H54 (cell line): ENCODE results near the gene CELF5.
"Not testable (repeated sequence)": the region's sequence is repeated elsewhere in the genome, so short reads cannot be mapped to it uniquely, and the experiment has no call there.

Experiments
- DNase-seq: peaks from one replicate; pipeline ENCODE4 v3.0.0; 2011; ENCODE audit warnings: low spot score, mixed read lengths; ENCODE audit not compliant: insufficient read length
- FAIRE-seq: peaks from 3 replicates; lab custom pipeline; 2011; peaks lifted over from hg19 to GRCh38; lab: Jason Lieb, UNC
- POLR2A ChIP-seq: IDR thresholded peaks from 2 replicates; pipeline ENCODE4 v1.6.1; 2011; ENCODE audit warnings: low read depth, mild to moderate bottlenecking, low read length

Gene CELF5

DNA sequence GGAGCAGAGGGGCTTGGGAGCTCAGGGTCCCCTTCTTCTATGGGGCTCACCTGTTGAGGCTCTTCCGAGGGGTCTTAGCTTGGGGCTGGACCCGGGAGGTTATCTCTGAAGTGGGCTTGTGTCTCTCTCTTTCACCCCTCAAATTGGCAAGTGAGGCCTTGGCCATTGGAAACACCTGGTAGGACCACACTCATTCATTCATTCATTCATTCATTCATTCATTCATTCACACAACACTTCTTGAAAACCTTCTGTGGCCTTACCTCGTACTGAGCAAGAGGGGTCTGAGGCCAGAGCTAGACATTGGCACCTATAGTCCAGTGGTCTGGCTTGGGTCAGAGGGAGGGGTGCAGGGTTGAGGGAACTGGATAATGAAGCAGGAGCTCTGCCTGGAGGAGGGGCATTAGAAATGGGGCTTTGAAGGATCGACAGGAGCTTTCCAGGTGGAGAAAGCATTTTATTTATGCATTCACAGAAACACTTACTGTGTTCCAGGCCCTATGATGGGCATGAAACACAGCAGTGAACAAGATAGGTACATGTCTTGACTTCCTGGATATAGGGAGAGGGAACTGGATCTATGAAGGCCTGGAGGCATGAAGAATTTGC, 5.5 kb downstream of the CELF5 start:
- no peak for TF ChIP-seq POLR2A
- DNase-seq (no peak), FAIRE-seq (no peak)

DNA sequence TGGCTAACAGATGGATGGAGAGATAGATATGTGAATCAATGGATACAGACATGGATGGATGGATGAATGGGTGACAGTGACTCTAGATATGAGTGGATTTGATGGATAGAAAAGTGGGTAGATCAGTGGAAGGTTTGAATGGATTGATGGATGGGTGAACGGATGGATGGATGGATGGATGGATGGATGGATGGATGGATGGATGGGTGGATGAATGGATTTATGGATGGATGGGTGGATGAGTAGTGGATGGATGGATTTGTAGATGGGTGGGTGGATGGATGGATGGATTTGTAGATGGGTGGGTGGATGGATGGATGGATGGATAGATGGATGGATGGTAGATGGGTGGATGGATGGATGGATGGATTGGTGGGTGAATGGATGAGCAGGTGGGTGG, 6.8 kb downstream of the CELF5 start:
- FAIRE-seq (no peak), DNase-seq (no peak)
- no peak for TF ChIP-seq POLR2A

DNA sequence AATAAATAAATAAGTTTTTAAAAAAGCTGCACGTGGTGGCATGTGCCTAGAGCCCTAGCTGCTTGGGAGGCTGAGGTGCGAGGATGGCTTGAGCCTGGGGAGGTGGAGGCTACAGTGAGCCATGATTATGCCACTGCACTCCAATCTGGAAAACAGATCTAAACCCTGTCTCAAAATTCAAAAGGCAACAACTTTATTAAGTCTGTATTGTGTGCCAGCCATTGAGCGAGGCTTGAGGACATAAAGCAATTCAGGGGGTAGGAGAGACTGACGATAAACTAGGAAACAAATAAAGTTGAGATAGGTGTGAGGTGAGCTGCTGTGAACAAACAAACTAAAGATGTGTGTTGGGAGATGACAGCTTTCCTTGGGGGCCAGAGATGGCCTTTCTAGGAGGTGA, 8.7 kb downstream of the CELF5 start:
- TF ChIP-seq POLR2A = no peak
- FAIRE-seq = no peak
- DNase-seq = no peak

DNA sequence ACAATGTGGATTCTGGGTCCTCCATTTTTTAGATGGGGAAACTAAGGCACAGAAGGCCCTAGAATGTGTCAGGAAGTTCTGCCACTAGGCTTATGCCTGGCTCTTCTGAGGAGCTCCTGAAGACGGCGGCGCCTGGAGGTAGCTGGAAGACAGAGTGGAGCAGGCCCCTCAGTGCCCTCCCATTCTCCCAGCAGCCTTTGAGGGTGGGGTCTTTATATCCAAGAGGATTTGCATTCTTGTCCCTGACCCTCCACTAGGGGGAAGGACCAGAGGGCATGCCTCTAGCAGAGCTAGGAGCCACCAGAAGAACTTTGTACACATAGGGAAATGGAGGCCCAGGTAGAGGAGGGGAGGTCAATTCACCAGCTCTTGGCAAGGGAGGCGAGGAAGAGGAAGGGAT, 9.4 kb downstream of the CELF5 start:
- FAIRE-seq (no peak), DNase-seq (no peak)
- no peak for TF ChIP-seq POLR2A

DNA sequence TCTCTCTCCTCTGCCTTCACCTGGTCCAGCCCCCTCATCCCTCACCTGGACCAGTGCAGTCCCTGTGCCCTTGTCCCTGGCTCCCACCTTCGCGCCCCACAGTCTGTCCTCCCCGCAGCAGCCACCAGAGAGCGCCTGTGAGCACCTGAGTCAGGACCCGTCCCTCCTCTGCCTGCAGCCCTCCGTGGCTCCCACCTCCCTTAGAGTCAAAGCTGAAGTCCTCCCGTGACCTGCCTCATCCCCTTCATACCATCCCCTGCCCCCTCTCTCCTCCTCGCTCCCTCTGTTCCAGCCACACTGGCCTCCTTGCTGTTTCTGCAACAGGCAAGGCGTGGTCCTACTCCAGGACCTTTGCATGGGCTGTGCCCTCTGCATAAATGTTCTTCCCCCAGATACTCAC, 10.3 kb downstream of the CELF5 start:
- no peak for FAIRE-seq
- TF ChIP-seq POLR2A = no peak
- DNase-seq = no peak

DNA sequence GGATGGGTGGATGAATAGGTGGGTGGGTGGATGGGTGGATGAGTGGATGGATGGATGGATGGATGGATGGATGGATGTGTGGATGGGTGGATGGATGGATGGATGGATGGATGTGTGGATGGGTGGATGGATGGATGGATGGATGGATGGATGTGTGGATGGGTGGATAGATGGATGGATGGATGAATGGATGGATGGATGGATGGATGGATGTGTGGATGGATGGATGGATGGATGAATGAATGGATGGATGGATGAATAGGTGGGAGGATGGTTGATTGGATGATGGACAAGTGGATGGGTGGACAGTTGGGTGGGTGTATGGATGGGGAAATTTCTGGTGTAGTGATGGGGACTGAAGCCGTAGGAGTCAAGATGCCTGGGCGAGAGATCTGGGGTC, 11.1 kb downstream of the CELF5 start:
- not testable (repeated sequence) for FAIRE-seq, DNase-seq

DNA sequence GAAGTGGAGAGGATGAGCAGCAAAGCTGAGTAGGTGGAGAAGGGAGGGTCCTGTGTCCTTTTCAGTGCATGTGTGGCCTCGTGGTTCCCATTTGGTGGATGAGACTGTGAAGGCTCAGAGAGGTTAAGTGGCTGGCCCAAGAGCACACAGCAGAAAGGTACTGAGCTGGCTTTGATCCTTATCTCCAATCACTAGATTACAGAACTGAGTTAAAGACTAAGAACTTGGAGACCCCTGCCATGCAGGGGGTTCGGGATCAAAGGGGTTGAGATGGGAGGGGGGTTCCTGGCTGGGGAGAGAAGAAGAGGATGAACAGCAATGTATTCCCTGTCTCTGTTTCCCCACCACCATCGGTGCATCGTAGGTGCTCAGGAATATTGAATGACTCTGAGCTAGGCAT, 11.8 kb downstream of the CELF5 start:
- TF ChIP-seq POLR2A = no peak
- no peak for FAIRE-seq
- no peak for DNase-seq

DNA sequence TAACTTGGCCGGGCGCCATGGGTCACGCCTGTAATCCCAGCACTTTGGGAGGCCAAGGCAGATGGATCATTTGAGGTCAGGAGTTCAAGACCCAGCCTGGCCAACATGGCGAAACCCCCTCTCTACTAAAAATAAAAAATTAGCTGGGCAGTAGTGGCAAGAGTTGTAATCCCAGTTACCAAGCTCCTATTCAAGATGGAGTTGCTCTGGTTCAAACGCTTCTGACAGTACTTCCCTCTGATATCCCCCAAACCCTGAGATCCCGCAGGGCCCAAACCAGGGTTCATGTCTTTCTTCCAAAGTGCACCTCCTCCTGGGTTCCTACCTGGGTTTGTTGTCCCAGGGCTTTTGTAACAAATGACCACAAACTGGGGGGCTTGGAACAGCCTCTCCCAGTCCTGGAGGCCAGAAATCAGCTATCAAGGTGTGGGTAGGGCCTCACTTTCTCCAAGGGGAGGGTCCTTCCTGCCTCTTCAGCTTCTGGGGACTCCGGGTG, 13.7 kb downstream of the CELF5 start:
- no peak for TF ChIP-seq POLR2A
- FAIRE-seq (no peak), DNase-seq (no peak)

DNA sequence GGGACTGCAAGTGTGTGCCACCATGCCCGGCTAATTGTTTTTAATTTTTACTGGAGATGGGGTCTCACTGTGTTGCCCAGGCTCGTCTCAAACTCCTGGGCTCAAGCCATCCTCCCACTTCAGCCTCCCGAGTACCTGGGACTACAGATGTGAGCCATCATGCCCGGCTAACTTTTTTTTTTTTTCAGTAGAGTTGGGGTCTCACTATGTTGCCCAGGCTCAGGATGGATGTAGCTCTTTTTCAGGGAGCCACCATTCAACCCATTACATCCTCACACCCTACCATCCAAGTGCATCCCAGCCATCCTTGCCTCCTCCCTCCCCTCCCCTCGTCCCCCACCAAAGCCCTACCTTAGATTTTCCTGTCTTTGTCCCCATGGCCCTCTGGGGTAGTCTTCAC, 14.9 kb downstream of the CELF5 start:
- FAIRE-seq (no peak), DNase-seq (no peak)
- TF ChIP-seq POLR2A = no peak

DNA sequence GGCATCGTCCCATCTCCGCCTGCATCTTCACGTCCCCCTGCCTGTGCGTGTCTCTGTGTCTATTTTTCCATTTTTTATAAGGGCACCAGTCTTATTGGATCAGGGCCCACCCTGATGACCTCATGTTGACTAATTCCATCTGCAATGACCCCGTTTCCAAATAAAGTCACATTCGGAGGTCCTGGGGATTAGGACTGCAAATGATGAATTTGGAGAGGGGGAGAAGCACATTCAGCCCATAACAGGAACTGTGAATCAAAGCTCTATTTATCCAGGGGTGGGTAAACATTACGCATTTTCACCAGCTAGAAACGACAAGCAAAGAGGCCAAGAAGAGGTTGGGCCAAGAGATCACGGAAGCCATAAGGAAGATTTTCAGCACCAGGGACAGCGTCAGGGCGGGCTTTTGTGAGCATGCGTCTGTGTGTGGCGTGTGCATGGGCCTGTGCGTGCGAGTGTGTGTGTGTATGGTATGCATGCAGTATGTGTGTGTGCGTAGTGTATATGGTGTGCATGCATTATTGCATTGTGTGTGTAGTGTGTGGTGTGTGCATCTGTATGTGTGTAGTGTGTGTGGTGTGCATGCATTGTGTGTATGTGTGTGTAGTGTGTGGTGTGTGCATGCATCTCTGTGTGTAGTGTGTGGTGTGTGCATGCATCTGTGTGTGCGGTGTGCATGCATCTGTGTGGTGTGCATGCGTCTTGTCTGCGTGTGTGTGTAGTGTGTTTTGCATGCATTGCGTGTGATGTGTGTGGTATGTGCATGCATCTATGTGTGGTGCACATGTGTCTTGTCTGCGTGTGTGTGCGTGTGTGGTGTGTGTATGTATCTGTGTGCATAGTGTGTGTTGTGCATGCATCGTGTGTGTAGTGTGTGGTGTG, 19.6 kb downstream of the CELF5 start:
- no peak for FAIRE-seq
- TF ChIP-seq POLR2A = no peak

DNA sequence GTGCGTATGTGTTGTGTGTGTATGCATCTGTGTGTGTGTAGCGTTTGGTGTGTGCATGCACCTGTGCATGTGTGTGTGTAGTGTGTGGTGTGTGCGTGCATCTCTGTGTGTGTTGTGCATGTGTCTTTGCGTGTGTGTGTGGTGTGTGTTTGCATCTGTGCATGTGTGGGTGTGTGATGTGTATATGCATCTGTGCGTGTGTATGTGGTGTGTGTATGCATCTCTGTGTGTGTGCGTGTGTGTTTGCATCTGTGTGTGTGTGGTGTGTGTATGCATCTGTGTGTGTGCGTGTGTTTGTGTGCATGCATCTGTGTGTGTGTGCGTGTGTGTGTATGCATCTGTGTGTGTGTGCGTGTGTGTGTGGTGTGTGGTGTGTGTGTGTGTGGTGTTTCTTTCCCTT, 20.6 kb downstream of the CELF5 start:
- TF ChIP-seq POLR2A = no peak
- FAIRE-seq (no peak), DNase-seq (no peak)

More for the DNA sequence above, 19.6 kb downstream of the CELF5 start:
- no peak for DNase-seq

DNA sequence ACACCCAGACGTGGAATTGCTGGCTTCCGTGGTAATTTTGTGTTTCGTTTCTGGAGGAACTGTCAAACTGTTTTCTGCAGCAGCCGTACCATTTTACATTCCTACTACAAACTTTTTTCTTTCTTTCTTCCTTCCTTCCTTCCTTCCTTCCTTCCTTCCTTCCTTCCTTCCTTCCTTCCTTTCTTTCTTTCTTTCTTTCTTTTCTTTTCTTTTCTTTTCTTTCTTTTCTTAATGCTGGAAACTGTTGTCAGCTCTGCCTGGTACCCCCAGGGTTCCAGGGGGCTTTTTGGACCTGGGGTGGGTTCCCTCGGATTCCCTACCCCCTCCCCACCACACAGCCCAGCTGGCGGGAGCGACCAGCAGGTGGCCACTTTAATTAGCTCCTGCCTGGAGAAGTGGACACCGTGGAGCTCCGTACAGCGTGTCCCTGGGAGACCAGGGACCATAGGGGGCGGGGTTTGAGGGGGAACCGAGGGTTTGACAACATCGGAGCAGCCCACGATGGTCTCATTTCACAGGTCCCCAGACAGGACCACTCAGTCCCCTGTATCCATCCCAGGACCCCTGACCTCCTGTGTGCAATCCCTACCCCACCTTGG, 24.4 kb downstream of the CELF5 start:
- no peak for DNase-seq

DNA sequence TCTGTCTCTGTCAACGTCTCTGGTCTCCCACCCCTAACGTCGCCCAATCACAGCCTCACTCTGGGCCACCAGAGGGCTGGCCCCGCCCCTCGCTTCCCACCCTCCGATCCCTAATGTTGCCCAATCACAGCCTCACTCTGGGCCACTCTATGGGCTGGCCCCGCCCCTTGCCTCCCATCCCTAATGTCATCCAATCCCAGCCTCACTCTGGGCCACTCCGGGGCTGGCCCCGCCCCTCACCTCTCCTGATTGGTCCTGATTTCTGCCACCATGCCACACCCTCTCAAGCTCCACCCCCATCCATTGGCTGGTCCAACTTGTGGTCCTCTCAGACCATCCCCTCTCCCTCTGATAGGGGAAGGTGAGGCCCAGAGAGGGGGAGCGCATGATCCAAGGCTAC, 24.9 kb downstream of the CELF5 start:
- no peak for TF ChIP-seq POLR2A
- DNase-seq (no peak), FAIRE-seq (no peak)

More for the DNA sequence above, 24.4 kb downstream of the CELF5 start:
- FAIRE-seq = no peak
- TF ChIP-seq POLR2A = no peak

DNA sequence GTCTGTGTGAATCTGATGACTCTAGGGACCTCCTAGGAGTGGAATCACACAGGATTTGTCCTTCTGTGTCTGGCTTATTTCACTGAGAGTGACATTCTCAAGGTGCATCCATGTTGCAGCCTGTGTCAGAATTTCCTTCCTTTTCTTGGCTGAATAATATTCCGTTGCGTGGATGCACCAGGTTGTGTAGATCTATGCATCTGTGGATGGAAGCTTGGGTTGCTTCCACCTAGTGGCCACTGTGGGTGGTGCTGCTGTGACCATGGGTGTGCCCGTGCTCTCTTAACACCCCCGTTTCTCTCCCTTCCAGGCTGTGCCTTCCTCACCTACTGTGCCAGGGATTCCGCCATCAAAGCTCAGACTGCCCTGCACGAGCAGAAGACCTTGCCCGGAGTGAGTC, 26.2 kb downstream of the CELF5 start:
- TF ChIP-seq POLR2A = no peak
- FAIRE-seq = no peak
- DNase-seq = no peak
